B cell (primary cell): Measurements from ENCODE around the gene PI4KA. TPM values are rescaled to one million over a fixed set of nuclear protein-coding genes. Genes with fewer than 3 reads are reported as not detected.
"Not testable (repeated sequence)": the region's sequence is repeated elsewhere in the genome, so short reads cannot be mapped to it uniquely, and the experiment has no call there.

Source experiments
- ATAC-seq: fragments of 200-7000 bp; cut with Tn5 transposase; one replicate; pipeline ENCODE4 v1.10.0; 2021; ENCODE audit warnings: low read depth, mild to moderate bottlenecking, moderate number of reproducible peaks, moderate library complexity
- CTCF ChIA-PET: fragments of 350-600 bp; sonication (Branson Sonifier 250); formaldehyde crosslinking; loops from one replicate; lab custom pipeline; 2021; ENCODE audit warnings: antibody characterized with exemption, inconsistent platforms; lab: Charles Lee
- POLR2A ChIA-PET: fragments of 350-600 bp; sonication (Branson Sonifier 250); formaldehyde crosslinking; loops from one replicate; lab custom pipeline; 2021; ENCODE audit warnings: antibody characterized with exemption; lab: Charles Lee
- DNase-seq: peaks from one replicate; pipeline ENCODE4 v3.0.0; 2013
- H2AFZ ChIP-seq: 2 replicates; pipeline ENCODE4 v1.6.1; 2012; ENCODE audit warnings: mild to moderate bottlenecking, low read depth, low read length; ENCODE audit not compliant: insufficient read depth, poor library complexity, severe bottlenecking
- H3K27ac ChIP-seq, 2 donors: 1 replicate in 1 of 2; 2 replicates in 1 of 2; pipeline ENCODE4 v1.5.1; 2012 to 2013; ENCODE audit warnings: low read length in 2 of 2, mild to moderate bottlenecking in 2 of 2, moderate library complexity in 1 of 2
- H3K27me3 ChIP-seq, 4 experiments: fragments of 200-600 bp in 1 of 4; sonication (generic) in 1 of 4; replicated peaks in 1 of 4; 1 replicate in 2 of 4; 2 replicates in 2 of 4; pipeline versions ENCODE4 v1.6.1 to v1.7.0; 2013 to 2016; ENCODE audit warnings: low read length in 3 of 4, mild to moderate bottlenecking in 2 of 4, mixed read lengths in 1 of 4, moderate library complexity in 1 of 4; ENCODE audit not compliant: insufficient read depth in 4 of 4, control insufficient read depth in 3 of 4; ENCODE audit errors: control extremely low read depth in 1 of 4
- H3K36me3 ChIP-seq, 2 experiments: replicated peaks in 1 of 2; 1 replicate in 1 of 2; 2 replicates in 1 of 2; pipeline versions ENCODE4 v1.6.1 to v1.7.1; 2013; ENCODE audit warnings: low read length in 1 of 2; ENCODE audit not compliant: insufficient read depth in 2 of 2, control insufficient read depth in 1 of 2; ENCODE audit errors: control extremely low read depth in 1 of 2, extremely low read depth in 1 of 2
- H3K4me1 ChIP-seq, 2 donors: fragments of 200-600 bp in 1 of 2; sonication (generic) in 1 of 2; 1 replicate in 1 of 2; 2 replicates in 1 of 2; pipeline versions ENCODE4 v1.5.1 to v1.6.1; 2013 to 2017; ENCODE audit warnings: low read length in 2 of 2; ENCODE audit not compliant: control insufficient read depth in 2 of 2, insufficient read depth in 2 of 2
- H3K4me2 ChIP-seq: replicated peaks from 2 replicates; pipeline ENCODE3; 2012; ENCODE audit warnings: mild to moderate bottlenecking, low read depth, low read length; ENCODE audit not compliant: poor library complexity, severe bottlenecking
- H3K4me3 ChIP-seq, 5 experiments: fragments of 200-600 bp in 1 of 5; sonication (generic) in 1 of 5; 1 replicate in 3 of 5; 2 replicates in 2 of 5; pipeline versions ENCODE4 v1.5.1 to v1.7.0; 2011 to 2016; ENCODE audit warnings: low read length in 4 of 5, mild to moderate bottlenecking in 4 of 5, low read depth in 2 of 5, control low read depth in 1 of 5, moderate library complexity in 1 of 5; ENCODE audit not compliant: insufficient read depth in 1 of 5; ENCODE audit errors: control extremely low read depth in 1 of 5, extremely low read depth in 1 of 5
- H3K79me2 ChIP-seq: fragments of 200-600 bp; sonication (generic); one replicate; pipeline ENCODE4 v1.6.0; 2016; ENCODE audit warnings: low read length; ENCODE audit not compliant: control insufficient read depth, insufficient read depth
- H3K9ac ChIP-seq: fragments of 200-600 bp; sonication (generic); 2 replicates; pipeline ENCODE4 v1.6.1; 2017; ENCODE audit warnings: mild to moderate bottlenecking, low read length, moderate library complexity
- H3K9me3 ChIP-seq, 3 donors: one replicate each; pipeline versions ENCODE4 v1.6.1 to v1.7.1; 2013; ENCODE audit warnings: low read length in 2 of 3; ENCODE audit not compliant: control insufficient read depth in 2 of 3, insufficient read depth in 1 of 3; ENCODE audit errors: control extremely low read depth in 1 of 3
- H4K20me1 ChIP-seq: 2 replicates; pipeline ENCODE4 v1.6.0; 2012; ENCODE audit warnings: mild to moderate bottlenecking, low read length; ENCODE audit not compliant: insufficient read depth, control insufficient read depth, poor library complexity, severe bottlenecking
- H3K27ac Mint-ChIP-seq: one replicate; pipeline ENCODE4 v1.8.0; 2021; ENCODE audit warnings: mixed read lengths
- H3K27me3 Mint-ChIP-seq: one replicate; pipeline ENCODE4 v1.8.0; 2021; ENCODE audit warnings: mixed read lengths
- H3K4me1 Mint-ChIP-seq: one replicate; pipeline ENCODE4 v1.8.0; 2021; ENCODE audit warnings: mixed read lengths
- H3K4me3 Mint-ChIP-seq: one replicate; pipeline ENCODE4 v1.8.0; 2021; ENCODE audit warnings: mixed read lengths
- H3K9me3 Mint-ChIP-seq: one replicate; pipeline ENCODE4 v1.8.0; 2022; ENCODE audit warnings: mixed read lengths; ENCODE audit not compliant: insufficient read depth
- CTCF ChIP-seq: fragments of 200-600 bp; IDR thresholded peaks from one replicate; pipeline ENCODE4 v1.8.0; 2022; ENCODE audit warnings: antibody characterized with exemption, mild to moderate bottlenecking
- EZH2 ChIP-seq: IDR thresholded peaks from 2 replicates; pipeline ENCODE4 v1.6.1; 2012; ENCODE audit warnings: borderline replicate concordance, low read depth, mild to moderate bottlenecking, moderate library complexity, low read length; ENCODE audit not compliant: insufficient read depth, poor library complexity, severe bottlenecking
- WGBS: methylation state at CpG from one replicate; pipeline ENCODE4 v1.1.5; 2013; ENCODE audit warnings: missing lambda C conversion rate; ENCODE audit not compliant: insufficient coverage; 5-methylcytosine and 5-hydroxymethylcytosine counted together
- intact Hi-C: fragments of 100-400 bp; cut with micrococcal nuclease; formaldehyde crosslinking; loops from one replicate; pipeline ENCODE4 v1.10.0; 2022
- polyA plus RNA-seq: library from polyadenylated mRNA; depleted of rRNA; stranded (reverse); fragments of >200 nt; gene quantifications from 2 replicates; pipeline ENCODE4 v1.2.3, GENCODE V29; 2012
- total RNA-seq, 2 donors: library from RNA; stranded (reverse); fragments of 120-200 nt in 1 of 2; gene quantifications; 1 replicate in 1 of 2; 2 replicates in 1 of 2; pipeline versions ENCODE4 v1.2.3 to v1.2.4, GENCODE V29; 2013 to 2022

PI4KA gene
- total and polyA plus RNA-seq, 2 donors (not counting 1 experiment from before 2014, with no cell fraction given): 85.9 to 156 TPM

DNA sequence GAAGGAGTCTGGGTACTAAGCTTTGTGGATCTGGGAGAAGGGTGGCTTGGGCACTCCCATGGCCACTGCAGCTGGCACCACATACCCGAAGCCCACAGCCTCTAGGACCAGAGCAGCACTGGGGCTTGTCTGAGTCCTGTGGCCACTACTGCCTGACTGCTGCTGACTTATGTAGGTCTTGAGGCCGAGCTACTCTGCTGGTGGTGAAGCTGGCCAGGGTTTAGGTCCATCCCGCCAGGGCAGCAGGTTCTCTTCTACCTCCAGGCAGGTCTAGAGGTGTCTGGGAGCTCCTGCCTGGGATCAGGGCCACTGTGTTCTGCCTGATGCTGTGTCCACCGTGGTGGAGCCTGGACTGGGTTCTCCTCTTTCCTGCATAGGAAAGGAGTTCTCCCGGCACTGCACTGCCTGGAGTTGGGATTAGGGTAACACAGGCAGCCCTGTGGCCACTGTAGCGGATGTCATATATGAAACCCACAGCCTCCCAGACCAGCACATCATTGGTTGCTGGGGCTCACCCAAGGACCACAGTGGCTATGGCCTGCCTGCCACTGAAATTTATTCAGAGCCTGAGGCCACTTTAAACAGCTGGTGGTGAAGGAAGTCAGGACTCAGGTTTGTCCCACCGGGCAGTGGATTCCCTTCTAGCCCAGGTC, 194.5 kb downstream of the PI4KA start:
- H3K9me3 ChIP-seq: peaks cover 1 to 15% (median 6%) of the 10 kb centered on the region in 3 donors
- ATAC-seq: no peak
- H3K27ac ChIP-seq: no peak overlapping the region
- Mint-ChIP-seq H3K4me1 (no peaks in the 10 kb centered on the region), H3K9me3 (peaks cover 2% of the 10 kb centered on the region), H3K27me3 (peaks cover 21% of the 10 kb centered on the region), H3K4me3 (no peak overlapping the region), H3K27ac (no peak overlapping the region)
- intact Hi-C loops: no loop called here
- H3K4me1 ChIP-seq: no peaks in the 10 kb centered on the region
- H3K9ac ChIP-seq: no peak overlapping the region
- H3K4me2 ChIP-seq: no peak overlapping the region
- no peak overlapping the region for H2AFZ ChIP-seq
- no peaks in the 10 kb centered on the region for H3K79me2 ChIP-seq
- no peaks in the 10 kb centered on the region for H4K20me1 ChIP-seq
- 88% methylated on average over 6 of the region's 7 CpGs for WGBS
- peaks cover 0 to 11% (median 1%) of the 10 kb centered on the region in 4 experiments for H3K27me3 ChIP-seq
- no peaks in the 10 kb centered on the region for H3K36me3 ChIP-seq
- POLR2A ChIA-PET: no interaction called here
- CTCF ChIA-PET: no interaction called here
- no peak for DNase-seq
- H3K4me3 ChIP-seq: no peak overlapping the region
- TF ChIP-seq CTCF (no peak), EZH2 (no peak)

DNA sequence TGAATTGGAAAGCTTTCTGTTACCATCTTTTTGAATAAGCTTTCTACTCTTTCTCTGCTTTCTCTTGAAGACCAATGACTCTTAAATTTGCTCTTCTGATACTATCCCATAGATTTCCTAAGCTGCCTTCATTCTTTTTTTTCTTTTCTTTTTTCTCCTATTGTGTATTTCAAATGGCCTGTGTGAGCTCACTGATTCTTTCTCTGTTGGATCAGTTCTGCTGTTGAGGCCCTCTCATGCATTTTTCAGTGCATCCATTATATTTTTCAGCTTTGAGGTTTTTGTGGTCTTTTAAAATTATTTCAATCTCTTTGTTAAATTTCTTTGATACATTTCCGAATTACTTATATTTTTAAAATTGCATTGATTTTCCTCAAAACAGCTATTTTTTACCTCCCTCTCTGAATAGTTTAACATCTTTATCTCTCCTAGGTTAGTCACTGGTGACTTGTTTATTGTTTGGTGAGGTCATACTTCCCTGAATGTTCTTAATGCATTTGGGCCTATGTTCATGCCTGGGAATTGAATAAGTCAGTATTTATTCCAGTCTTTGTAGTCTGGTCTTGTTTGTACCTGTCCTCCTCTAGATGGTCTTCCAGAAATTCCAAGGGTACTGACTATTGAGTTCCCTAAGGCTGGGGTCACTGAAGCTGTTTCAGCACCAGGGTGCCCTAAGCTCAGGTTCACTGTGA, 195.3 kb downstream of the PI4KA start:
- H3K4me1 Mint-ChIP-seq: no peaks in the 10 kb centered on the region
- peaks cover 21% of the 10 kb centered on the region for H3K27me3 Mint-ChIP-seq
- Histone ChIP-seq H3K4me1 (no peaks in the 10 kb centered on the region), H3K4me3 (no peak overlapping the region), H3K27ac (no peak overlapping the region), H3K4me2 (no peak overlapping the region), H3K27me3 (peaks cover 0 to 11% (median 1%) of the 10 kb centered on the region in 4 experiments), H3K36me3 (no peaks in the 10 kb centered on the region), H3K9me3 (peaks cover 1 to 15% (median 6%) of the 10 kb centered on the region in 3 donors), H4K20me1 (no peaks in the 10 kb centered on the region), H3K79me2 (no peaks in the 10 kb centered on the region), H2AFZ (no peak overlapping the region), H3K9ac (no peak overlapping the region)
- peaks cover 2% of the 10 kb centered on the region for H3K9me3 Mint-ChIP-seq
- ChIA-PET CTCF (no interaction called here), POLR2A (no interaction called here)
- no peak overlapping the region for H3K4me3 Mint-ChIP-seq
- TF ChIP-seq CTCF (no peak), EZH2 (no peak)
- intact Hi-C loops: no loop called here
- no peak for DNase-seq
- ATAC-seq: no peak
- H3K27ac Mint-ChIP-seq: no peak overlapping the region
- no CpG with 5 or more reads among the region's 1 CpG for WGBS

GRCh38 chr22:20662524-20663036, 196.0 kb downstream of the PI4KA start:
- intact Hi-C loops, ATAC-seq, H4K20me1 ChIP-seq, H3K27ac ChIP-seq, H3K9ac ChIP-seq, H2AFZ ChIP-seq, CTCF ChIA-PET, DNase-seq, H3K36me3 ChIP-seq, H3K4me3 ChIP-seq, H3K4me2 ChIP-seq, H3K4me1 Mint-ChIP-seq, H3K4me1 ChIP-seq, H3K79me2 ChIP-seq, POLR2A ChIA-PET, H3K27ac Mint-ChIP-seq, H3K4me3 Mint-ChIP-seq, H3K9me3 Mint-ChIP-seq: not testable (repeated sequence)
- peaks cover 0 to 11% (median 1%) of the 10 kb centered on the region in 4 experiments for H3K27me3 ChIP-seq
- WGBS: 100% methylated on average over 2 of the region's 4 CpGs
- H3K9me3 ChIP-seq: peaks cover 1 to 15% (median 6%) of the 10 kb centered on the region in 3 donors
- H3K27me3 Mint-ChIP-seq: peaks cover 22% of the 10 kb centered on the region
